ENCODE results near the gene CCR1.

The CCR1 gene

GRCh38 chr3:46239301-46239938 lies 31.3 kb upstream of the CCR1 start:
- Histone ChIP-seq H3K9me3 (no peaks in the 10 kb centered on the region), H3K4me1 (no peaks in the 10 kb centered on the region), H3K27me3 (no peaks in the 10 kb centered on the region), H3K4me3 (no peak overlapping the region), H3K36me3 (no peaks in the 10 kb centered on the region), H3K27ac (no peak overlapping the region)
- no peak for DNase-seq
- intact Hi-C loops (cut with DNase I; ENCODE audit: low total_unique reads): no loop called here
- no peak for TF ChIP-seq CTCF (IDR thresholded peaks at IDR 0.05)

GRCh38 chr3:46238386-46238785 lies 30.3 kb upstream of the CCR1 start:
- no peak for TF ChIP-seq CTCF (IDR thresholded peaks at IDR 0.05)
- DNase-seq: no peak
- H3K36me3 ChIP-seq: no peaks in the 10 kb centered on the region
- H3K27ac ChIP-seq: no peak overlapping the region
- H3K9me3 ChIP-seq: no peaks in the 10 kb centered on the region
- no peak overlapping the region for H3K4me3 ChIP-seq
- H3K4me1 ChIP-seq: no peaks in the 10 kb centered on the region
- no peaks in the 10 kb centered on the region for H3K27me3 ChIP-seq
- intact Hi-C loops (cut with DNase I; ENCODE audit: low total_unique reads): no loop called here

GRCh38 chr3:46236294-46237054 lies 28.4 kb upstream of the CCR1 start:
- Histone ChIP-seq H3K36me3 (no peaks in the 10 kb centered on the region), H3K27me3 (peaks cover 0 to 3% of the 10 kb centered on the region in 2 donors), H3K4me1 (no peaks in the 10 kb centered on the region), H3K4me3 (no peak overlapping the region), H3K27ac (no peak overlapping the region), H3K9me3 (no peaks in the 10 kb centered on the region)
- no peak for DNase-seq
- TF ChIP-seq CTCF (IDR thresholded peaks at IDR 0.05): no peak
- intact Hi-C loops (cut with DNase I; ENCODE audit: low total_unique reads): no loop called here

GRCh38 chr3:46235425-46235824 lies 27.3 kb upstream of the CCR1 start:
- DNase-seq: no peak
- no peaks in the 10 kb centered on the region for H3K4me1 ChIP-seq
- intact Hi-C loops (cut with DNase I; ENCODE audit: low total_unique reads): no loop called here
- TF ChIP-seq CTCF (IDR thresholded peaks at IDR 0.05): no peak
- no peak overlapping the region for H3K4me3 ChIP-seq
- H3K27me3 ChIP-seq: peaks cover 0 to 3% of the 10 kb centered on the region in 2 donors
- no peaks in the 10 kb centered on the region for H3K9me3 ChIP-seq
- no peak overlapping the region for H3K27ac ChIP-seq
- H3K36me3 ChIP-seq: no peaks in the 10 kb centered on the region

GRCh38 chr3:46233194-46233593 lies 25.1 kb upstream of the CCR1 start:
- Histone ChIP-seq H3K4me3 (no peak overlapping the region), H3K4me1 (no peaks in the 10 kb centered on the region), H3K9me3 (no peaks in the 10 kb centered on the region), H3K27ac (no peak overlapping the region), H3K36me3 (no peaks in the 10 kb centered on the region), H3K27me3 (peaks cover 0 to 3% of the 10 kb centered on the region in 2 donors)
- intact Hi-C loops (cut with DNase I; ENCODE audit: low total_unique reads): no loop called here
- TF ChIP-seq CTCF (IDR thresholded peaks at IDR 0.05): no peak
- no peak for DNase-seq
